GM12872 (cell line): ENCODE results near the gene CXADR.

ENCODE experiments used
- CTCF ChIP-seq: IDR thresholded peaks from 3 replicates; pipeline ENCODE4 v1.5.1; 2011; ENCODE audit warnings: low read depth, mild to moderate bottlenecking, low read length, moderate library complexity; ENCODE audit not compliant: insufficient read depth

CXADR gene

GRCh38 chr21:17472592-17473271 lies 40.1 kb upstream of the CXADR start:
- no peak for TF ChIP-seq CTCF

GRCh38 chr21:17476006-17476405 lies 36.8 kb upstream of the CXADR start:
- TF ChIP-seq CTCF: no peak

- TF ChIP-seq CTCF: no peak
Observed at GRCh38 chr21:17479606-17480005, 33.2 kb upstream of the CXADR start.

- TF ChIP-seq CTCF: no peak
Observed at GRCh38 chr21:17482928-17483327, 29.9 kb upstream of the CXADR start.

- no peak for TF ChIP-seq CTCF
Observed at GRCh38 chr21:17488620-17489019, 24.2 kb upstream of the CXADR start.

GRCh38 chr21:17491716-17492414 lies 21.0 kb upstream of the CXADR start:
- TF ChIP-seq CTCF: no peak

GRCh38 chr21:17492415-17493168 lies 20.3 kb upstream of the CXADR start:
- TF ChIP-seq CTCF: no peak
